Neuronal stem cell (in vitro differentiated cells): ENCODE results near the gene ATP6V0A1.
"Not testable (repeated sequence)": the region's sequence is repeated elsewhere in the genome, so short reads cannot be mapped to it uniquely, and the experiment has no call there.

Experiments used
- DNase-seq: peaks from one replicate; pipeline ENCODE4 v3.0.0-alpha.2; 2013; ENCODE audit warnings: low spot score
- H2AFZ ChIP-seq: one replicate; pipeline ENCODE4 v1.6.1; 2013; ENCODE audit warnings: mild to moderate bottlenecking, low read length, inconsistent platforms
- H2AK5ac ChIP-seq: 2 replicates; pipeline ENCODE4 v1.6.1; 2013; ENCODE audit warnings: low read depth, mild to moderate bottlenecking, inconsistent platforms, low read length, moderate library complexity, mixed read lengths
- H2BK120ac ChIP-seq: 2 replicates; pipeline ENCODE4 v1.6.1; 2013; ENCODE audit warnings: low read depth, mild to moderate bottlenecking, inconsistent platforms, low read length, moderate library complexity, mixed read lengths
- H2BK12ac ChIP-seq: one replicate; pipeline ENCODE4 v1.6.1; 2013; ENCODE audit warnings: low read length, inconsistent platforms
- H2BK15ac ChIP-seq: 2 replicates; pipeline ENCODE4 v1.6.1; 2013; ENCODE audit warnings: mild to moderate bottlenecking, low read length, inconsistent platforms, mixed read lengths
- H2BK5ac ChIP-seq: one replicate; pipeline ENCODE4 v1.6.1; 2013; ENCODE audit warnings: inconsistent platforms, mild to moderate bottlenecking, low read length, moderate library complexity
- H3K14ac ChIP-seq: one replicate; pipeline ENCODE4 v1.6.1; 2013; ENCODE audit warnings: low read length, inconsistent platforms
- H3K18ac ChIP-seq: 2 replicates; pipeline ENCODE4 v1.6.1; 2013; ENCODE audit warnings: low read length, inconsistent platforms
- H3K23ac ChIP-seq: 2 replicates; pipeline ENCODE4 v1.6.1; 2013; ENCODE audit warnings: low read depth, mild to moderate bottlenecking, mixed read lengths, low read length, inconsistent platforms; ENCODE audit not compliant: poor library complexity
- H3K27ac ChIP-seq: replicated peaks from 3 replicates; pipeline ENCODE4 v1.5.1; 2013; ENCODE audit warnings: low read length, inconsistent platforms
- H3K27me3 ChIP-seq, 3 experiments: 2 replicates each; pipeline ENCODE4 v1.6.1; 2013; ENCODE audit warnings: low read length in 3 of 3, mild to moderate bottlenecking in 2 of 3, inconsistent platforms in 1 of 3, low read depth in 1 of 3, mixed read lengths in 1 of 3, moderate library complexity in 1 of 3; ENCODE audit not compliant: control insufficient read depth in 3 of 3, insufficient read depth in 3 of 3
- H3K36me3 ChIP-seq, 2 donors: replicated peaks in 1 of 2; 2 replicates each; pipeline ENCODE4 v1.6.1; 2013; ENCODE audit warnings: low read length in 2 of 2; ENCODE audit not compliant: control insufficient read depth in 2 of 2, insufficient read depth in 2 of 2
- H3K4ac ChIP-seq: 2 replicates; pipeline ENCODE4 v1.6.1; 2013; ENCODE audit warnings: inconsistent platforms, mild to moderate bottlenecking, low read length, moderate library complexity
- H3K4me1 ChIP-seq, 2 donors: 1 replicate in 1 of 2; 2 replicates in 1 of 2; pipeline ENCODE4 v1.6.1; 2013; ENCODE audit warnings: low read length in 2 of 2, low read depth in 1 of 2; ENCODE audit not compliant: control insufficient read depth in 2 of 2, insufficient read depth in 1 of 2
- H3K4me2 ChIP-seq: one replicate; pipeline ENCODE4 v1.6.1; 2013; ENCODE audit warnings: mild to moderate bottlenecking, low read length, inconsistent platforms; ENCODE audit not compliant: insufficient read depth, poor library complexity, severe bottlenecking
- H3K4me3 ChIP-seq, 2 donors: 2 replicates each; pipeline ENCODE4 v1.5.1; 2013; ENCODE audit warnings: low read length in 2 of 2, mild to moderate bottlenecking in 2 of 2, inconsistent platforms in 1 of 2, moderate library complexity in 1 of 2
- H3K79me1 ChIP-seq: one replicate; pipeline ENCODE4 v1.6.1; 2013; ENCODE audit warnings: low read depth, mild to moderate bottlenecking, inconsistent platforms, low read length, moderate library complexity
- H3K9ac ChIP-seq: one replicate; pipeline ENCODE4 v1.6.1; 2013; ENCODE audit warnings: mild to moderate bottlenecking, low read depth, low read length, inconsistent platforms; ENCODE audit not compliant: poor library complexity
- H3K9me3 ChIP-seq, 2 donors: replicated peaks in 1 of 2; 2 replicates each; pipeline versions ENCODE3 to v1.6.1; 2013; ENCODE audit warnings: low read length in 2 of 2, mild to moderate bottlenecking in 2 of 2, inconsistent platforms in 1 of 2, low read depth in 1 of 2, mixed read lengths in 1 of 2, moderate library complexity in 1 of 2; ENCODE audit not compliant: control insufficient read depth in 2 of 2, insufficient read depth in 1 of 2
- H4K8ac ChIP-seq: one replicate; pipeline ENCODE4 v1.6.1; 2013; ENCODE audit warnings: low read depth, mild to moderate bottlenecking, inconsistent platforms, low read length, moderate library complexity
- H4K91ac ChIP-seq: one replicate; pipeline ENCODE4 v1.6.1; 2013; ENCODE audit warnings: low read length, low read depth, mild to moderate bottlenecking, inconsistent platforms; ENCODE audit not compliant: poor library complexity
- WGBS, 2 donors: extraction: QIAGEN DNeasy Blood & Tissue Kit; methylation state at CpG; one replicate each; pipeline ENCODE4 v1.1.7; 2013; ENCODE audit warnings: missing lambda C conversion rate in 2 of 2, mixed read lengths in 1 of 2; ENCODE audit not compliant: insufficient read length in 2 of 2, insufficient replicate concordance in 1 of 2; ENCODE audit errors: extremely low coverage in 2 of 2; 5-methylcytosine and 5-hydroxymethylcytosine counted together

ATP6V0A1 gene

GRCh38 chr17:42411905-42412679, 46.6 kb upstream of the ATP6V0A1 start:
- Histone ChIP-seq H3K23ac (no peak overlapping the region), H2BK5ac (peak overlapping the region; percentile 5), H3K79me1 (no peaks in the 10 kb centered on the region), H3K27ac (no peak overlapping the region), H4K91ac (no peak overlapping the region), H3K27me3 (no peaks in the 10 kb centered on the region), H3K18ac (peak overlapping the region; percentile 53), H2BK12ac (no peak overlapping the region), H3K4ac (no peak overlapping the region), H3K36me3 (no peaks in the 10 kb centered on the region), H3K4me2 (no peak overlapping the region), H3K9ac (no peak overlapping the region), H3K4me1 (peaks cover 10 to 14% of the 10 kb centered on the region in 2 donors), H2BK15ac (no peak overlapping the region), H2AFZ (no peak overlapping the region), H3K9me3 (no peaks in the 10 kb centered on the region), H2BK120ac (no peak overlapping the region), H3K14ac (no peak overlapping the region), H4K8ac (no peak overlapping the region), H2AK5ac (no peak overlapping the region), H3K4me3 (no peak overlapping the region)
- WGBS, 2 donors = no CpG with 5 or more reads among the region's 11 CpGs
- DNase-seq = no peak

- Histone ChIP-seq H3K4me2 (no peak overlapping the region), H2BK5ac (no peak overlapping the region), H2AFZ (no peak overlapping the region)
Measured at GRCh38 chr17:42413464-42414040, 45.1 kb upstream of the ATP6V0A1 start.

GRCh38 chr17:42414704-42415409, 43.8 kb upstream of the ATP6V0A1 start:
- Histone ChIP-seq H3K9me3 (no peaks in the 10 kb centered on the region), H3K14ac (no peak overlapping the region), H3K4me1 (peaks cover 4 to 7% of the 10 kb centered on the region in 2 donors), H4K91ac (no peak overlapping the region), H3K4me3 (no peak overlapping the region), H3K23ac (peak overlapping the region; percentile 47), H2BK15ac (peak overlapping the region; percentile 21), H3K36me3 (no peaks in the 10 kb centered on the region), H3K18ac (peak overlapping the region; percentile 15), H3K27ac (peak overlapping the region; percentile 39), H3K79me1 (no peaks in the 10 kb centered on the region), H2BK12ac (peak overlapping the region; percentile 97), H3K27me3 (peaks cover 0 to under 1% (median 0%) of the 10 kb centered on the region in 3 experiments), H2BK5ac (no peak overlapping the region), H2AK5ac (no peak overlapping the region), H4K8ac (no peak overlapping the region), H2BK120ac (no peak overlapping the region), H3K9ac (no peak overlapping the region), H3K4me2 (no peak overlapping the region), H2AFZ (peak overlapping the region; percentile 41), H3K4ac (no peak overlapping the region)
- no peak for DNase-seq
- WGBS, 2 donors = no CpG with 5 or more reads among the region's 7 CpGs

More at GRCh38 chr17:42413464-42414040, 45.1 kb upstream of the ATP6V0A1 start:
- Histone ChIP-seq H3K14ac (no peak overlapping the region), H2BK120ac (no peak overlapping the region), H3K79me1 (no peaks in the 10 kb centered on the region), H3K18ac (no peak overlapping the region), H2AK5ac (no peak overlapping the region), H3K4me1 (peaks cover 2 to 8% of the 10 kb centered on the region in 2 donors), H3K4me3 (no peak overlapping the region), H3K4ac (no peak overlapping the region), H3K9ac (no peak overlapping the region), H2BK15ac (no peak overlapping the region), H3K27ac (no peak overlapping the region), H4K91ac (no peak overlapping the region), H3K27me3 (no peaks in the 10 kb centered on the region), H4K8ac (no peak overlapping the region), H3K23ac (no peak overlapping the region), H2BK12ac (no peak overlapping the region), H3K36me3 (no peaks in the 10 kb centered on the region), H3K9me3 (no peaks in the 10 kb centered on the region)
- no peak for DNase-seq
- WGBS, 2 donors = no CpG with 5 or more reads among the region's 3 CpGs

- H3K36me3 ChIP-seq, H3K4ac ChIP-seq, H3K9ac ChIP-seq, H3K4me2 ChIP-seq, H2BK12ac ChIP-seq, H3K14ac ChIP-seq, H2BK120ac ChIP-seq, DNase-seq, H3K4me3 ChIP-seq, H4K8ac ChIP-seq, H2BK15ac ChIP-seq, H3K18ac ChIP-seq, H2AK5ac ChIP-seq, H4K91ac ChIP-seq, H3K27ac ChIP-seq, H3K23ac ChIP-seq, H3K9me3 ChIP-seq, H3K79me1 ChIP-seq, H2BK5ac ChIP-seq, H2AFZ ChIP-seq: not testable (repeated sequence)
- Histone ChIP-seq H3K4me1 (peaks cover 11 to 13% of the 10 kb centered on the region in 2 donors), H3K27me3 (peaks cover 14 to 31% (median 25%) of the 10 kb centered on the region in 3 experiments)
- no CpG with 5 or more reads among the region's 5 CpGs for WGBS, 2 donors
Measured at GRCh38 chr17:42417981-42418380, 40.7 kb upstream of the ATP6V0A1 start.
